Stimulated activated CD4-positive, alpha-beta T cell treated with anti-CD3 and anti-CD28 coated beads, Interleukin-1b, Interleukin-23, amount 100 ng/mL, for 48 hours (primary cell): ENCODE measurements around the gene SON.
"Not testable (repeated sequence)": the region's sequence is repeated elsewhere in the genome, so short reads cannot be mapped to it uniquely, and the experiment has no call there.

ENCODE experiments used
- DNase-seq: peaks from one replicate; pipeline ENCODE4 v3.0.0-alpha.2; 2020

SON gene, protein sequence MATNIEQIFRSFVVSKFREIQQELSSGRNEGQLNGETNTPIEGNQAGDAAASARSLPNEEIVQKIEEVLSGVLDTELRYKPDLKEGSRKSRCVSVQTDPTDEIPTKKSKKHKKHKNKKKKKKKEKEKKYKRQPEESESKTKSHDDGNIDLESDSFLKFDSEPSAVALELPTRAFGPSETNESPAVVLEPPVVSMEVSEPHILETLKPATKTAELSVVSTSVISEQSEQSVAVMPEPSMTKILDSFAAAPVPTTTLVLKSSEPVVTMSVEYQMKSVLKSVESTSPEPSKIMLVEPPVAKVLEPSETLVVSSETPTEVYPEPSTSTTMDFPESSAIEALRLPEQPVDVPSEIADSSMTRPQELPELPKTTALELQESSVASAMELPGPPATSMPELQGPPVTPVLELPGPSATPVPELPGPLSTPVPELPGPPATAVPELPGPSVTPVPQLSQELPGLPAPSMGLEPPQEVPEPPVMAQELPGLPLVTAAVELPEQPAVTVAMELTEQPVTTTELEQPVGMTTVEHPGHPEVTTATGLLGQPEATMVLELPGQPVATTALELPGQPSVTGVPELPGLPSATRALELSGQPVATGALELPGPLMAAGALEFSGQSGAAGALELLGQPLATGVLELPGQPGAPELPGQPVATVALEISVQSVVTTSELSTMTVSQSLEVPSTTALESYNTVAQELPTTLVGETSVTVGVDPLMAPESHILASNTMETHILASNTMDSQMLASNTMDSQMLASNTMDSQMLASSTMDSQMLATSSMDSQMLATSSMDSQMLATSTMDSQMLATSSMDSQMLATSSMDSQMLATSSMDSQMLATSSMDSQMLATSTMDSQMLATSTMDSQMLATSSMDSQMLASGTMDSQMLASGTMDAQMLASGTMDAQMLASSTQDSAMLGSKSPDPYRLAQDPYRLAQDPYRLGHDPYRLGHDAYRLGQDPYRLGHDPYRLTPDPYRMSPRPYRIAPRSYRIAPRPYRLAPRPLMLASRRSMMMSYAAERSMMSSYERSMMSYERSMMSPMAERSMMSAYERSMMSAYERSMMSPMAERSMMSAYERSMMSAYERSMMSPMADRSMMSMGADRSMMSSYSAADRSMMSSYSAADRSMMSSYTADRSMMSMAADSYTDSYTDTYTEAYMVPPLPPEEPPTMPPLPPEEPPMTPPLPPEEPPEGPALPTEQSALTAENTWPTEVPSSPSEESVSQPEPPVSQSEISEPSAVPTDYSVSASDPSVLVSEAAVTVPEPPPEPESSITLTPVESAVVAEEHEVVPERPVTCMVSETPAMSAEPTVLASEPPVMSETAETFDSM (N-terminal part only)

DNA sequence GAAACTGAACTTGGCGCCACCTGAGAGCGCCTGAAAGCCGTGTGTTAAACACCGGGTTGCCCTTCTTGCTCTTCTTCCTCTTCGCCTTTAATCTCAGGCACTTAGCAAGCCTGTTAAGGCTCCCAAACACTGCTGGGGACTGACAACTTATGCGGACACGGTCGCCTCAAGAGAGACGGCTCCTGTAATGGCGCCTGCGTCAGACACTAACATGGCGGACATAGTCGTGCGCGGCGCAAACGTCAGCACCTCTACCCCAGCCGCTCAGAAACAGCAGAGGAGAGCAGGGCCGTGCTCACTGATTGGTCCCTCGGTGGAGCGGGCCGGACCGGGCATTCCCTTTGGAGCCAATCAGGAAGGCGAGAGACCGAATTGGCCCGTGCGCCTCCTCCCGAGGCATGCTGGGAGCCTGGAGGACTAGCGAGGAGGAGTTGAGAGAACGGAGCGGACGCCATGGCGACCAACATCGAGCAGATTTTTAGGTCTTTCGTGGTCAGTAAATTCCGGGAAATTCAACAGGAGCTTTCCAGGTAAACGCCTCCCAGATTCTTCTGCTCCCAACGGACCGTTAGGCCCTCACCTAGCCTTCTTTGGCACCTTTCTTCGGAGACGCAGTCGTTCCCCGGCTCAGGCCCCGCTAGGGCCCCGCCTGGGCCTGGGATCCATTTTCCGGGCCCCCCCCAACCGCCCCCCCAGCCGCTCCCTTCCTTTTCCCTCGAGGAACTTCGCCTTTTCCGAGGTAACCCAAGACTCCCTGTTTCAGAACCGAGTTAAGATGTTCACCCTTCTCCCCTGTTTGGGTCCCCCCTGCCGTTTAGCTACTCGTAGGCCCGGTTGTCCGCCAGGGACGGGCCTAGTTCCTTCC, at the start of gene SON:
SON (plus strand) TSS at position 399 of the 865 bp plus-strand sequence; CDS start at position 454, 55 bp downstream.
- DNase-seq: peak; percentile 99

GRCh38 chr21:33493756-33494155, 49.1 kb upstream of the SON start:
- no peak for DNase-seq

DNA sequence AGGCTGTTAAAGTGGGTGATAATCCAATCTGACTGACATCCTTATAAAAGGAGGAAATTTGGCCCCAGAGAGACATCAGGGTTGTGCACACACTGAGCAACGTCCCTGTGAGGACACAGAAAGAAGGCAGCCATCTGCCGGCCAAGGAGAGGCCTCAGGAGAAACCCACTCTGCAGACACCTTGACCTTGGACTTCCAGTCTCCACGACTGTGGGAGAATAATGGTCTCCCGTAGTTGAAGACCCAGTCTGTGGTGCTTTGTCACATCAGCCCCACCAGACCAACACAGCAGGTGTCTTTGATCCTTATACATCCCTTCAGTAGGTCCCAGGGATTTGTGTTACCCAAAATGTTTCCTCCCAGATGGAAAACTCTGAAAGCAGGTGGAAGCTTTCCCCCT, 47.1 kb upstream of the SON start:
- no peak for DNase-seq

DNA sequence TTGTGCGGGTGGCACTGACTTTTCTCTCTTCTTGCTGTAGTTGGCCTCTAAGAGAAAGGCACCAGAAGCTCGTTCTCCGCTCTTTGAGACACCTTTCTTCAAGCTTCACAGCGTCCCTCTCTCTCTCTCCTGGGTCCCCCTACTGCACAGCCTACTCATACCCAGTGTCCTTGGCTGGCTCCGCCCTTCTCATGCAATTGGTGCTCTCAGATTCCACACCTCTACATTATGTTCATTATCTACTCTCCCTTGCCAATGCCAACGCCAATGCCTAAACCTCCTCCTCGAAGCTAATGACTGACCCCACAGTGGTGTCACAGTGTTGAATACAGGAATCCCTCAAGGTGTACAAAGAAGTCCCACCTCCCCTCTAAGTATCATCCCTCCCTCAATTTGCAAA, 46.5 kb upstream of the SON start:
- no peak for DNase-seq

DNA sequence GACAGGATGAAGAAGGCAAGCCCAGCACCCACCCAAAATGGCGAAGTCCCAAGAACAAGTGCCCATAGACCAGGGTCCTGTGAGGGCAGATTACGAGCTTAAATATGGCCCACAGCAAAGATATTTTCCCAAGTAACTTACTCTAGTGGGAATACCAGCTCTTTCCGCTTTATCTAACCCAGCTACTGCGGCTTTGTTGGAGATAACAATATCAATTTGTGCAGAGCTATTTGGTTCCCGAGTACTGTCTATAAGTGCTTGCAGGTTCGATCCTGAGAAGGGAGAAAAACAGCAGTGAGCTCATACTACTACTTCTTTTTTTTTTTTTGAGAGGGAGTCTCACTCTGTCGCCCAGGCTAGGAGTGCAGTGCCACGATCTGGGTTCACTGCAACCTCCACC, 37.0 kb upstream of the SON start:
- no peak for DNase-seq

DNA sequence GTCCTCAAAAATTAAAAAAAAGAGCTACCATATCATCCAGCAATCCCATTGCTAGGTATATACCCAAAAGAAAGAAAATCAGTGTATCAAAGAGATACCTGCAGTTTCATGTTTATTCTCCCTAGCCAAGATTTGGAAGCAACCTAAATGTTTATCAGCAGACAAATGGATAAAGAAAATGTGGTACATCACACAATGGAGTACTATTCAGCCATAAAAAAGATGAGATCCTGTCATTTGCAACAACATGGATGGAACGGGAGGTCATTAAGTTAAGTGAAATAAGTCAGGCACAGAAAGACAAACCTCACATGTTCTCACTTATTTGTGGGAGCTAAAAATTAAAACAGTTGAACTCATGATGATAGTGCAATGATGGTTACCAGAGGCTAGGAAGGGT, 35.8 kb upstream of the SON start:
- not testable (repeated sequence) for DNase-seq

DNA sequence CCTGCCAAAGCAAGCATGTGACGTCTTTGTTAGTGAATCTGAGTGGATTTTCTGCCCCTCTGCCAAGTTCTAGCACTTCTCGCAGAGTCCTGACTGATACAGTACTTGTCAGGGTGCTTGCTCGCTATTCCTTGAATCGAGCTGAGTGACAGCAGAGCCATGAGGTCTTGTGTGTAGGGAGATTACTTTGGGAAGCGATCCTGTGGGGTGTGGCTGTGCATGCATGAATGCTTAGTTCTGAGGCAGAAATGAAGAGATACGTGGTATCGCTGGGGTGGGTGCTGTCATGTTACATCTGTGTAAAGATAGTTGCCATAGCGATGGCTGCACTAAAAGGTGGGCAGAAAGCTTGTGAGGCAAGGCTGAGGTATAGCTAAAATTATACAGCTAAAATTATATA, 32.0 kb upstream of the SON start:
- no peak for DNase-seq

DNA sequence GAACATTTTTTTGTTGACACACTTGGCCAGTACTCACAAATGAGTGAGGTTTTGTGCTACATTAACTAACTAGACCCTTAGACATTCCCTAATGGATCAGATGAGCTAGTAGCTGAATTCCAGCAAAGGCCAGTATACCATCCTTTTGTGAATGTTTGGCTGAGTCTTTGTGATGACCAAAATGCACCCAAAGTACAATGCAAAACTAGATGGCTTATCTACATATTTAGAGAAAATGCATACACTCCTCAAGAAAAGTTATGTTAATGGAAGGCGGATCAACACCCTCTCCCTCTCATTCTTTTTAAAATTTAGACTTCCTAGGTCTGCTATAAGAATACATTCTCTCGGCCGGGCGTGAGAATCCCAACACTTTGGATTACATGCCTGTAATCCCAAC, 31.2 kb upstream of the SON start:
- no peak for DNase-seq

DNA sequence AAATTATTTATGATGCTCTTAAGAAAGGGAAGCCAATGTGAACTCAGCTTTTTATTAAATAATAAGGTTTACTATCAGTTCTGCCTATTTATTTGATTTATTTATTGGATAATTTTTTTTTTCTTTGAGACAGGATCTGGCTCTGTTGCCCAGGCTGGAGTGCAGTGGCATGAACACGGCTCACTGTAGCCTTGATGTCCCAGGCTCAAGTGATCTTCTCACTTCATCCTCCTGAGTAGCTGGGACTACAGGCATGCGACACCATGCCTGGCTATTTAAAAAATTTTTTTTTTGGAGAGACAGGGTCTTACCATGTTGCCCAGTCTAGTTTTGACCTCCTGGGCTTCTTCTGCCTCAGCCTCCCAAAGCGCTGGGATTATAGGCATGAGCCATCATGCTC, 30.4 kb upstream of the SON start:
- DNase-seq: no peak

DNA sequence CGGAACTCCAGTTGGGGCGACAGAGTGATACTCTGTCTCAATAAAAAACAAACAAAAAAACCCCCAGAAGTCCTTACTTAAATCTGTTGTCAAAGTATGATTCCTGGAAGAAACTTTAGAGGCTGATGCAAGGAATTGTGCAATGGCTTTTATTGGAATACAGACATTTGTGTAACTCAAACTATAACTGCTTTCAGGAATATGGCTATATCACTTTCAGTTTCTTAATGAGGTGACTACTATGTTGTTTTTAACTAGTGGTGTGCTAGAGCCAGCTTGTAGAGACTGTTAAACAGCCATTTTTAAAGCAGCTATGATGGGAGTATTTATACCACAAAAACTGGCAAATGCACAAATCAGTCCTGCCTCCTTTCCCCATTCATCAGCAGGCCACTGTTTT, 28.6 kb upstream of the SON start:
- no peak for DNase-seq

DNA sequence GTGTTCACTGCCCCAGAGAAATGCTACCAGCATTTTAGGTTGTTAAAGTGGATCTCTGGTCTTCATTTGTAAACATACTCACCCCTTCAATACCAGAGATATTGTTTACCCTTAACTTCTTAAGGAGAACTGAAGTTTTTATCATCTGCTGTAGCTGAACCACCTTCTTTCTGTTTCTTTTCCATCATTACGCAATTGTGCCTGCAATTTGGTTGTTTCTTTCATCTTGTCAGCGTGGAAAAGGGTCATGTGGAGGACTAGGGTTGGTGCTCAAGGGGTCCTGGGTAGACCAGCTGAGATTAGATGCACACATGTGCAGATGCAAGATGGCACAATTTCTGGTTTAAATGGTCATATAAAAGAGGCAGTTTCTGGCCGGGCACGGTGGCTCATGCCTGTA, 23.9 kb upstream of the SON start:
- DNase-seq: no peak

- no peak for DNase-seq
Measured at GRCh38 chr21:33522297-33522952, 20.4 kb upstream of the SON start.

DNA sequence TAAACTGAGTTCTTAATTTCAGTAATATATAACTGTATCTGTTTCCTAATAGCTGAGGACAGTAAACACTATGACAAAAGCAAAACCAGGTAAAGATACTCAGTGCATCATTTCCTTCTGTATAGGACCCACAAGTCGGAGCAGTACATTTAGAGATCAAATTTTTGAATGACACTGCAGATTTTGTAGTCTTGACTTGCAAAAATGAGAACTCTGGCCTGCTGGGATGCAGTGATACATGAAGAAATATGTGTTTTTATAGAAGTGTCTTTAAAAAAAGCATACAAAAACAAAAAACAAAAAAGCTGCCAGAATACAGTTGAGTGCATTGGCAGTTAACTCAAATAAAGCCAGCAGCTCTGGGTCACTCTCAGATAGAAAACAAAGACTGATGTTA, 19.9 kb upstream of the SON start:
- DNase-seq: no peak

DNA sequence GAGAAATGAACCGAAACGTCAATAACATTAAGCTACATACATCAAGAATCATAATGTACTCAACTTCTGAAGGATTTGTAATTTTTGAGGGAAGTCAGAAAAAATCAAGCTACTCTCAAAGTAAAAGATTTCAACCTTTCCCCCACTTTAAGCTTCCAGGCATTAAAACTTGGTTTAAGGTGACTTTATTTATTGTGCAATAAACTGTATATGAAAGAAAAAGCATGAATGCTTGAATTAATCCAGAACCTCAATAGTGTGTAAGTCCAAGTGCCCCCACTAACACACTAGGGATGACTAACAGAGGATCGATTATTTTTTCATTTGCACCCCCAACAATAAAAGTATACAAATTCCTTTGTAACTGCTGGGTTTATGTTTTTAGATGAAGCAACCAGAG, 11.8 kb upstream of the SON start:
- DNase-seq: no peak

DNA sequence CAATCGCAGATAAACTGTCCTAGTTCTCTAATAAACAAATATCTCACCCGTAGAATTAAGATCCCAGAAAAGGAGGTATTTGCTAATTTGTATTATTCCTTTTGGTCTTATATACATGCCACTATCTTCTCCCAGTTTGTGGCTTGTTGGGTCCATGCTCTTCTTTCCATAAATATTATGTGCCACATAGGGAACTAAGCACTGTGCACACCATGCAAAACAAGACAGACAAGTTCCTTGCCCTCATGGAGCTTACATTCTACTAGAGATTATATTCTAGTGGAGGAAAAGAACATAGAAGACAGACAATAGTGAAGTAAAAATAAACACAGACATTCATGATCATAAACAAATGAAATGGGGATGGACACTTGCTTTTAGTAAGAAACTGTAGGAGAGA, 5.6 kb upstream of the SON start:
- DNase-seq: no peak

DNA sequence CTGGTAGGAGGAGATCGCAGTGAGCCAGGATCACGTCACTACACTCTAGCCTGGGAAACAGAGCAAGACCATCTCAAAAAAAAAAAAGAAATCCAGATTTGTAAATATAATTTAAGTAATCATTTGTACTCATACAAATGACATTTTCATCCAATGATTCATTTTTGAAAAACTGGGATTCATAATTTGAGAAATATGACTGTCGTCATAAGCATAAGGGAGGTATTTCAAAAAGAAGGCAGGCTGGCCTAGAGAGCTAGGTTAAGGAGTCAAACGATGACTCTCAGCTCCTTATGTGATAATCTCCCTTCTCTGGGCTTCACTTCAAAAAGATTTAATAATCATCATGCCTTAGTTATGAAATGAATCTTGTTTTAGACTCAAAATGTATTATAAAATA, 3.2 kb upstream of the SON start:
- DNase-seq: no peak

GRCh38 chr21:33540711-33541104, 2.1 kb upstream of the SON start:
- DNase-seq: no peak

DNA sequence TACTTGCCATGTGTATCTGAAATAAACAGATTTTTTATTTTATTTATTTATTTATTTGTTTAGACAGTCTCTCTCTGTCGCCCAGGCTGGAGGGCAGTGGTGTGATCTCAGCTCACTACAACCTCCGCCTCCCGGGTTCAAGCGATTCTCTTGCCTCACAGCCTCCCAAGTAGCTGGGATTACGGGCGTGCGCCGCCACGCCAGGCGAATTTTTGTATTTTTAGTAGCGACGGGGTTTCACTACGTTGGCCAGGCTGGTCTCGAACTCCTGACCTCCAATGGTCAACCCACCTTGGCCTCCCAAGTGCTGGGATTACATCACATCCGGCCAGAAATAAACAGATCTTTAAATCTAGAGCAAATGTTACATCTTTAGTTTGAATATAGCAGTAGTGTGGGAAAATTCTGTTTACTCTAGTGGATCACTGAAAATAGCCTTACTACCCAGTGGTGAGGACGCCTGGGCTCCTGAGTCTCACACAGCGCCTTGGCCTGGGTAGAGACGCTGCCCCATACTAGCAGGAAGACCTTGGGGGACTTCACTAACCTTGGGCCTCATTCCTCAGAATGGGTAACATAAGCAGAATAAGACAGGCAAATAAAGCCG, 1.6 kb upstream of the SON start:
- DNase-seq: no peak

GRCh38 chr21:33541756-33542639, 840 bp upstream of the SON start, which contains the start of gene GART:
Gene GART (minus strand): TSS chr21:33542117. CDS start chr21:33539315, 2,802 bp downstream.
- DNase-seq: peak; percentile 84

DNA sequence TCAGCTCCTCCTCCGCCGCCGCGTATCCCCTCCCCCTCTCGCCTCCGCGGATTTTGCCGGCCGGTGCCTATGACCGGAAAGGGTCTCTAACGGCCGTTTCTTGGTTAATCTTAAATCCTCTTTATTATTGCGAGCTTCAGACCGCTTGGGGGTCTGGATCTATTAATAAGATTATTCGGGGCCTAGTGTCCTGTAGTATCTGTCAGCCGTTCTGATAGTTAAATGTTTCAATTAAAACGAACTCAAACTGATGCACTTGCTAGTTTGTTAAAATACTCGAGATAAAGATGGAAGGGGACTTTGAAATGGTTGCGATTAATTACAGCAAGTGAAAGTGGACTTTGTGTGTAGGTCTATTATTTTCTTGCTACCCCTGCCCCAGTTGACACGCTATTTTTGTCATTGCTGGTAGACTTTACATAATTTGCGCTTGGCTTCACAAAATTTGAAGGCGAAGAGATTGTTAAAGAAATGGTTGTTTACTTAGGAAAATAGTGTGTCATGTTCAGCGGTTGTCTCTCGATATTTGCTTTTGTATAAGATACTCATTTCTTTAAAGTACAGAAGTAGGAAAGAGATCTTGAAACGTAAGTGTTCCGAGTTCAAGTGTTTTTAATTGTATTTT, 779 bp downstream of the SON start:
- DNase-seq: peak; percentile 80
